DND-41 (cell line): ENCODE measurements around the gene PDE8A.

Source experiments
- ATAC-seq: fragments of 200-7000 bp; cut with Tn5 transposase; 3 replicates; pipeline ENCODE4 v1.9.1; 2021; ENCODE audit warnings: low read depth; ENCODE audit not compliant: insufficient read depth
- DNase-seq: peaks from one replicate; pipeline ENCODE4 v3.0.0-alpha.2; 2020
- H2AFZ ChIP-seq: 2 replicates; pipeline ENCODE4 v1.6.0; 2012; ENCODE audit warnings: low read depth, low read length
- H3K27ac ChIP-seq: 2 replicates; pipeline ENCODE4 v1.5.1; 2012; ENCODE audit warnings: low read length, inconsistent platforms
- H3K27me3 ChIP-seq: fragments of 200-600 bp; sonication (generic); 2 replicates; pipeline ENCODE4 v1.6.0; 2012; ENCODE audit warnings: low read length, mild to moderate bottlenecking, inconsistent platforms; ENCODE audit not compliant: insufficient read depth, poor library complexity
- H3K36me3 ChIP-seq: 2 replicates; pipeline ENCODE4 v1.5.1; 2012; ENCODE audit warnings: low read length, inconsistent platforms; ENCODE audit not compliant: insufficient read depth
- H3K4me1 ChIP-seq: 2 replicates; pipeline ENCODE4 v1.5.1; 2012; ENCODE audit warnings: mild to moderate bottlenecking, low read length; ENCODE audit not compliant: insufficient read depth
- H3K4me2 ChIP-seq: 2 replicates; pipeline ENCODE4 v1.6.0; 2012; ENCODE audit warnings: mild to moderate bottlenecking, moderate library complexity, low read length, inconsistent platforms; ENCODE audit not compliant: insufficient read depth
- H3K4me3 ChIP-seq, 2 experiments: fragments of 200-600 bp in 1 of 2; shearing (Covaris generic) in 1 of 2; 2 replicates each; pipeline ENCODE4 v1.5.1; 2012 to 2016; ENCODE audit warnings: inconsistent platforms in 2 of 2, low read length in 2 of 2, mild to moderate bottlenecking in 2 of 2, low read depth in 1 of 2, moderate library complexity in 1 of 2
- H3K79me2 ChIP-seq: 2 replicates; pipeline ENCODE4 v1.6.0; 2012; ENCODE audit warnings: low read length, inconsistent platforms; ENCODE audit not compliant: insufficient read depth
- H3K9ac ChIP-seq: 2 replicates; pipeline ENCODE4 v1.6.0; 2012; ENCODE audit warnings: low read depth, mild to moderate bottlenecking, inconsistent platforms, low read length, moderate library complexity
- H3K9me3 ChIP-seq: 2 replicates; pipeline ENCODE4 v1.5.1; 2012; ENCODE audit warnings: low read length, moderate library complexity, mild to moderate bottlenecking, inconsistent platforms; ENCODE audit not compliant: insufficient read depth, severe bottlenecking
- H4K20me1 ChIP-seq: 2 replicates; pipeline ENCODE4 v1.6.0; 2012; ENCODE audit warnings: low read length; ENCODE audit not compliant: insufficient read depth
- CTCF ChIP-seq: IDR thresholded peaks from 2 replicates; pipeline ENCODE4 v1.5.1; 2012; ENCODE audit warnings: borderline replicate concordance, low read length, moderate library complexity, mild to moderate bottlenecking; ENCODE audit not compliant: poor library complexity, severe bottlenecking; ENCODE audit errors: extremely low read depth
- EZH2 ChIP-seq: IDR thresholded peaks from 3 replicates; pipeline ENCODE4 v1.6.1; 2012; ENCODE audit warnings: borderline replicate concordance, low read depth, mild to moderate bottlenecking, moderate library complexity, low read length, inconsistent platforms; ENCODE audit not compliant: severe bottlenecking

PDE8A gene

GRCh38 chr15:85006201-85006600, 24.5 kb downstream of the PDE8A start:
- Histone ChIP-seq H3K4me2 (no peak overlapping the region), H3K36me3 (no peaks in the 10 kb centered on the region), H2AFZ (no peak overlapping the region), H3K4me3 (no peak overlapping the region), H3K4me1 (peaks cover 11% of the 10 kb centered on the region; the same call in 1 of the 2 replicates), H3K79me2 (no peaks in the 10 kb centered on the region; the same call in 1 of the 2 replicates), H3K27ac (no peak overlapping the region), H3K9ac (no peak overlapping the region), H3K9me3 (no peaks in the 10 kb centered on the region), H4K20me1 (no peaks in the 10 kb centered on the region), H3K27me3 (no peaks in the 10 kb centered on the region)
- no peak for TF ChIP-seq EZH2
- TF ChIP-seq CTCF: no peak
- DNase-seq (no peak), ATAC-seq (no peak)

GRCh38 chr15:85006655-85007054, 25.0 kb downstream of the PDE8A start:
- H3K27ac ChIP-seq: no peak overlapping the region
- H4K20me1 ChIP-seq: no peaks in the 10 kb centered on the region
- no peaks in the 10 kb centered on the region; the same call in 1 of the 2 replicates for H3K79me2 ChIP-seq
- peaks cover 11% of the 10 kb centered on the region; the same call in 1 of the 2 replicates for H3K4me1 ChIP-seq
- H3K36me3 ChIP-seq: no peaks in the 10 kb centered on the region
- TF ChIP-seq CTCF (no peak), EZH2 (no peak)
- no peak overlapping the region for H3K9ac ChIP-seq
- DNase-seq (no peak), ATAC-seq (no peak)
- no peaks in the 10 kb centered on the region for H3K27me3 ChIP-seq
- H2AFZ ChIP-seq: no peak overlapping the region
- H3K9me3 ChIP-seq: no peaks in the 10 kb centered on the region
- no peak overlapping the region for H3K4me2 ChIP-seq
- no peak overlapping the region for H3K4me3 ChIP-seq

- no peak overlapping the region for H2AFZ ChIP-seq
- no peaks in the 10 kb centered on the region; the same call in 1 of the 2 replicates for H3K79me2 ChIP-seq
- H3K36me3 ChIP-seq: no peaks in the 10 kb centered on the region
- no peak for DNase-seq
- peaks cover 11% of the 10 kb centered on the region; the same call in 1 of the 2 replicates for H3K4me1 ChIP-seq
- TF ChIP-seq CTCF: no peak
- no peak for TF ChIP-seq EZH2
- H3K27me3 ChIP-seq: no peaks in the 10 kb centered on the region
- H3K27ac ChIP-seq: no peak overlapping the region
- H3K4me2 ChIP-seq: no peak overlapping the region
- H3K9ac ChIP-seq: no peak overlapping the region
- no peaks in the 10 kb centered on the region for H3K9me3 ChIP-seq
- no peak for ATAC-seq
- H3K4me3 ChIP-seq: no peak overlapping the region
- no peaks in the 10 kb centered on the region for H4K20me1 ChIP-seq
Measured at GRCh38 chr15:85007137-85007536, 25.5 kb downstream of the PDE8A start.
